IPS-NIHi7 (cell line): ENCODE results near the gene SKIL.

Experiments used
- DNase-seq: peaks from one replicate; pipeline ENCODE4 v3.0.0; 2012; ENCODE audit warnings: mixed read lengths; ENCODE audit errors: extremely low spot score

The SKIL gene

GRCh38 chr3:170346481-170347392, 10.8 kb upstream of the SKIL start:
- DNase-seq, result no peak

- no peak for DNase-seq
These were observed 6.8 kb upstream of the SKIL start for GRCh38 chr3:170350515-170351413.

GRCh38 chr3:170352936-170353335, 4.6 kb upstream of the SKIL start:
- DNase-seq, result no peak

GRCh38 chr3:170353485-170353884, 4.0 kb upstream of the SKIL start:
- DNase-seq, result no peak

GRCh38 chr3:170354760-170355159, 2.8 kb upstream of the SKIL start:
- no peak for DNase-seq

- DNase-seq, result no peak
These were observed 1.5 kb upstream of the SKIL start for GRCh38 chr3:170355738-170356595.

GRCh38 chr3:170356596-170357175, 829 bp upstream of the SKIL start:
- peak; percentile 84 for DNase-seq

GRCh38 chr3:170358042-170359010, 811 bp downstream of the SKIL start:
- peak; percentile 56 for DNase-seq

- no peak for DNase-seq
These were observed 1.7 kb downstream of the SKIL start for GRCh38 chr3:170359178-170359704.

- DNase-seq, result no peak
These were observed 3.0 kb downstream of the SKIL start for GRCh38 chr3:170360466-170360865.

- no peak for DNase-seq
These were observed 3.4 kb downstream of the SKIL start for GRCh38 chr3:170360916-170361315.

- no peak for DNase-seq
These were observed 4.2 kb downstream of the SKIL start for GRCh38 chr3:170361711-170362110.

- DNase-seq, result no peak
These were observed 6.0 kb downstream of the SKIL start for GRCh38 chr3:170363471-170363994.

- DNase-seq, result no peak
These were observed 7.5 kb downstream of the SKIL start for GRCh38 chr3:170364965-170365364.

GRCh38 chr3:170367797-170368196, 10.3 kb downstream of the SKIL start:
- DNase-seq, result no peak

- DNase-seq, result no peak
These were observed 11.4 kb downstream of the SKIL start for GRCh38 chr3:170368921-170369320.

GRCh38 chr3:170372190-170372879, 14.8 kb downstream of the SKIL start:
- no peak for DNase-seq

GRCh38 chr3:170383567-170383966, 26.1 kb downstream of the SKIL start:
- DNase-seq, result no peak

GRCh38 chr3:170386468-170386867, 29.0 kb downstream of the SKIL start:
- DNase-seq, result no peak
